Neural progenitor cell (in vitro differentiated cells): ENCODE results near the gene MTMR12. TPM values are rescaled to one million over a fixed set of nuclear protein-coding genes. Genes with fewer than 3 reads are reported as not detected.
"Not testable (repeated sequence)": the region's sequence is repeated elsewhere in the genome, so short reads cannot be mapped to it uniquely, and the experiment has no call there.

Experiments
- DNase-seq: peaks from one replicate; pipeline ENCODE4 v3.0.0-alpha.2; 2016; ENCODE audit warnings: low spot score
- H2AFZ ChIP-seq: fragments of 200-600 bp; sonication (generic); replicated peaks from 2 replicates; pipeline ENCODE4 v1.6.1; 2016; ENCODE audit warnings: antibody characterized with exemption
- H3F3A ChIP-seq: fragments of 200-600 bp; sonication (generic); 2 replicates; pipeline ENCODE4 v1.6.1; 2016; ENCODE audit warnings: antibody characterized with exemption, low read depth
- H3K27ac ChIP-seq: fragments of 200-600 bp; sonication (generic); 2 replicates; pipeline ENCODE4 v1.5.1; 2016; ENCODE audit warnings: mild to moderate bottlenecking
- H3K27me3 ChIP-seq: fragments of 200-600 bp; sonication (generic); 2 replicates; pipeline ENCODE4 v1.6.1; 2016; ENCODE audit warnings: mild to moderate bottlenecking, moderate library complexity
- H3K36me3 ChIP-seq: fragments of 200-600 bp; sonication (generic); 2 replicates; pipeline ENCODE4 v1.5.1; 2016
- H3K4me1 ChIP-seq: fragments of 200-600 bp; sonication (generic); 2 replicates; pipeline ENCODE4 v1.6.1; 2016; ENCODE audit warnings: mixed run types
- H3K4me2 ChIP-seq: fragments of 200-600 bp; sonication (generic); 2 replicates; pipeline ENCODE4 v1.6.1; 2016
- H3K4me3 ChIP-seq: fragments of 200-600 bp; sonication (generic); 2 replicates; pipeline ENCODE4 v1.5.1; 2016
- H3K79me2 ChIP-seq: fragments of 200-600 bp; sonication (generic); 2 replicates; pipeline ENCODE4 v1.6.1; 2016; ENCODE audit warnings: low read depth
- H3K9ac ChIP-seq: fragments of 200-600 bp; sonication (generic); 2 replicates; pipeline ENCODE4 v1.6.1; 2016
- H3K9me3 ChIP-seq: fragments of 200-600 bp; sonication (generic); 2 replicates; pipeline ENCODE4 v1.5.1; 2016; ENCODE audit warnings: low read depth
- H4K20me1 ChIP-seq: fragments of 200-600 bp; sonication (generic); 2 replicates; pipeline ENCODE4 v1.6.1; 2016; ENCODE audit warnings: low read depth
- H3K27ac Mint-ChIP-seq: 3 replicates; pipeline ENCODE4 v1.8.0; 2021; ENCODE audit warnings: mixed read lengths
- H3K27me3 Mint-ChIP-seq: 2 replicates; pipeline ENCODE4 v1.8.0; 2022; ENCODE audit warnings: low read depth, mild to moderate bottlenecking, inconsistent platforms, moderate library complexity, mixed read lengths; ENCODE audit not compliant: insufficient read depth
- H3K36me3 Mint-ChIP-seq: 3 replicates; pipeline ENCODE4 v1.8.0; 2021; ENCODE audit warnings: mixed read lengths
- H3K4me1 Mint-ChIP-seq: 3 replicates; pipeline ENCODE4 v1.8.0; 2021; ENCODE audit warnings: mixed read lengths
- H3K4me3 Mint-ChIP-seq: 3 replicates; pipeline ENCODE4 v1.8.0; 2021; ENCODE audit warnings: mild to moderate bottlenecking, moderate library complexity, mixed read lengths
- H3K9me3 Mint-ChIP-seq: 3 replicates; pipeline ENCODE4 v1.8.0; 2020; ENCODE audit warnings: mixed read lengths
- EZH2 ChIP-seq: fragments of 200-600 bp; sonication (generic); IDR thresholded peaks from 2 replicates; pipeline ENCODE4 v1.6.1; 2017; ENCODE audit warnings: antibody characterized with exemption, mild to moderate bottlenecking, moderate library complexity
- EZH2phosphoT487 ChIP-seq: fragments of 200-600 bp; sonication (generic); IDR thresholded peaks from 2 replicates; pipeline ENCODE4 v1.6.1; 2017; ENCODE audit warnings: antibody characterized with exemption
- total RNA-seq: library from RNA; depleted of rRNA; stranded (reverse); fragments of >200 nt; gene quantifications from 2 replicates; pipeline ENCODE4 v1.2.3, GENCODE V29; 2015; ENCODE audit warnings: low replicate concordance
- TF ChIP-seq, protein P1 (sequence below): fragments of 200-600 bp; sonication (generic); IDR thresholded peaks from 2 replicates; pipeline ENCODE4 v1.5.1; 2017; ENCODE audit warnings: antibody characterized with exemption, mild to moderate bottlenecking

The MTMR12 gene
- total RNA-seq, 1 donor from 2014 or later = 22.0 TPM

DNA sequence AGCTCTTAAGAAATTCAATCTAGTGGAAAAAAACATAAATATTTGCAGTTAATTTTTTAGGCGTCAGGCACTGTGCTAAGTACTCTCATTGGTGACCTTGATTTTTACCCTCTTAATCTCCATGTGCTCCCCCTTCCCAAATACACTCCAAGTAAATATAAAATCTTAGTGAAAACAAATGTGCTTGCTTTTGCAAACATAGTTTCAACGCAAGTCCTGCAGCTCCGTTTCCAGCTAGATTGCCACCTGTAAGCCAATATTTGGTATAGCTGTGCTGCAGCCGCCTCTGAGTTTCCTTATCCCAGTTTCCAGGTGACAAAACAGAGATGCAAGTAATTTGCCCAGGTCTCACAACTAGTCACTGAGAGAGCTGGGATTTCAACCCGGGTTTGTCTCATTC is 1.9 kb upstream of the MTMR12 start:
- peaks cover 9% of the 10 kb centered on the region for H3K4me1 ChIP-seq
- peaks cover 14% of the 10 kb centered on the region for H3F3A ChIP-seq
- Mint-ChIP-seq H3K36me3 (peaks cover 6% of the 10 kb centered on the region), H3K27me3 (peaks cover 5% of the 10 kb centered on the region), H3K27ac (no peak overlapping the region), H3K4me3 (peak overlapping the region; percentile 77), H3K4me1 (peaks cover 10% of the 10 kb centered on the region), H3K9me3 (no peaks in the 10 kb centered on the region)
- H3K27me3 ChIP-seq = no peaks in the 10 kb centered on the region
- H3K79me2 ChIP-seq = peaks cover 27% of the 10 kb centered on the region
- no peak overlapping the region for H3K9ac ChIP-seq
- no peaks in the 10 kb centered on the region for H3K36me3 ChIP-seq
- H3K4me2 ChIP-seq = no peak overlapping the region
- H4K20me1 ChIP-seq = peaks cover 9% of the 10 kb centered on the region
- no peaks in the 10 kb centered on the region for H3K9me3 ChIP-seq
- DNase-seq = no peak
- H2AFZ ChIP-seq = no peak overlapping the region
- no peak for TF ChIP-seq EZH2
- TF ChIP-seq, protein P1, sequence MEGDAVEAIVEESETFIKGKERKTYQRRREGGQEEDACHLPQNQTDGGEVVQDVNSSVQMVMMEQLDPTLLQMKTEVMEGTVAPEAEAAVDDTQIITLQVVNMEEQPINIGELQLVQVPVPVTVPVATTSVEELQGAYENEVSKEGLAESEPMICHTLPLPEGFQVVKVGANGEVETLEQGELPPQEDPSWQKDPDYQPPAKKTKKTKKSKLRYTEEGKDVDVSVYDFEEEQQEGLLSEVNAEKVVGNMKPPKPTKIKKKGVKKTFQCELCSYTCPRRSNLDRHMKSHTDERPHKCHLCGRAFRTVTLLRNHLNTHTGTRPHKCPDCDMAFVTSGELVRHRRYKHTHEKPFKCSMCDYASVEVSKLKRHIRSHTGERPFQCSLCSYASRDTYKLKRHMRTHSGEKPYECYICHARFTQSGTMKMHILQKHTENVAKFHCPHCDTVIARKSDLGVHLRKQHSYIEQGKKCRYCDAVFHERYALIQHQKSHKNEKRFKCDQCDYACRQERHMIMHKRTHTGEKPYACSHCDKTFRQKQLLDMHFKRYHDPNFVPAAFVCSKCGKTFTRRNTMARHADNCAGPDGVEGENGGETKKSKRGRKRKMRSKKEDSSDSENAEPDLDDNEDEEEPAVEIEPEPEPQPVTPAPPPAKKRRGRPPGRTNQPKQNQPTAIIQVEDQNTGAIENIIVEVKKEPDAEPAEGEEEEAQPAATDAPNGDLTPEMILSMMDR = no peak
- no peak for TF ChIP-seq EZH2phosphoT487
- no peak overlapping the region for H3K4me3 ChIP-seq
- H3K27ac ChIP-seq = no peak overlapping the region

DNA sequence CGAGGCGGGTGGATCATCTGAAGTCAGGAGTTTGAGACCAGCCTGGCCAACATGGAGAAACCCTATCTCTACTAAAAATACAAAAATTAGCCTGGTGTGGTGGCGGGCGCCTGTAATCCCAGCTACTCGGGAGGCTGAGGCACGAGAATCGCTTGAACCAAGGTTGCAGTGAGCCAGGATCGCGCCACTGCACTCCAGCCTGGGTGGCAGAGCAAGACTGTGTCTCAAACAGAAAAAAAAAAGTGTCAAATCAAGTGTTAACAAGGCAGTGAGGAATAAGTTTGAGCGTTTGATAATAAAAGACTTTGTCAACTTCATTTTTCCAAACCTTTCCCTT is 1.4 kb upstream of the MTMR12 start:
- Histone ChIP-seq H3K79me2 (peaks cover 32% of the 10 kb centered on the region), H3K4me3 (peak overlapping the region; percentile 55), H3F3A (peaks cover 14% of the 10 kb centered on the region)
- not testable (repeated sequence) for H3K27ac Mint-ChIP-seq, H3K27me3 Mint-ChIP-seq, DNase-seq, H3K4me2 ChIP-seq, H3K36me3 ChIP-seq, H3K9me3 Mint-ChIP-seq, H3K27me3 ChIP-seq, H3K27ac ChIP-seq, H2AFZ ChIP-seq, H4K20me1 ChIP-seq, H3K4me1 ChIP-seq, H3K9ac ChIP-seq, H3K9me3 ChIP-seq, H3K36me3 Mint-ChIP-seq
- H3K4me1 Mint-ChIP-seq = peaks cover 10% of the 10 kb centered on the region
- H3K4me3 Mint-ChIP-seq = peak overlapping the region; percentile 77

DNA sequence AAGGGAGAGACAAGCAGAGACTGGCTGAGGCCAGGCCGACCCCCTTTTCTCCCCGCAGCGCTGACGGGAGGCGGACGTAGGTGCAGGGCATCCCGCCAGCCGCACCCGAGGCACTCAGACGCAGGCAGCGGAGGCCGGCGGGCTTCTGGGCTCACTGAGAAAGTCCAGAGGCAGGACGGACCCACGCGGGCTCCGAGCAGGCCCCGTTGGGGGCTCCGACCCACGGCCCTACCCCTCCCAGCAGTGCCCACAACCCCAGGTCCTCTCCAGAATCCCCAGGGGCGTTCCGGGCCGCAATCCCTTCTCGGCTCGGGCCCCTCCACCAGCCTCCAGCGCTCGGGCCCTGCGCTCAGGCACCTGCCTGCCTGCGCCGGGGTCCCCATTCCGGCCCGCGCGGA is 543 bp downstream of the MTMR12 start:
- Histone ChIP-seq H3K27ac (peak overlapping the region; percentile 90), H3K79me2 (peaks cover 51% of the 10 kb centered on the region), H2AFZ (peak overlapping the region; percentile 93), H3K4me3 (peak overlapping the region; percentile 100), H3K4me2 (peak overlapping the region; percentile 86), H3K36me3 (no peaks in the 10 kb centered on the region), H3F3A (peaks cover 14% of the 10 kb centered on the region), H3K4me1 (peaks cover 9% of the 10 kb centered on the region), H4K20me1 (peaks cover 17% of the 10 kb centered on the region), H3K27me3 (no peaks in the 10 kb centered on the region), H3K9me3 (no peaks in the 10 kb centered on the region), H3K9ac (peak overlapping the region; percentile 82)
- Mint-ChIP-seq H3K4me1 (peaks cover 10% of the 10 kb centered on the region), H3K27ac (peak overlapping the region; percentile 6), H3K4me3 (peak overlapping the region; percentile 93), H3K9me3 (no peaks in the 10 kb centered on the region), H3K36me3 (peaks cover 14% of the 10 kb centered on the region), H3K27me3 (peaks cover 2% of the 10 kb centered on the region)
- TF ChIP-seq, protein P1 = no peak
- peak; percentile 44 for TF ChIP-seq EZH2
- DNase-seq = peak; percentile 67

DNA sequence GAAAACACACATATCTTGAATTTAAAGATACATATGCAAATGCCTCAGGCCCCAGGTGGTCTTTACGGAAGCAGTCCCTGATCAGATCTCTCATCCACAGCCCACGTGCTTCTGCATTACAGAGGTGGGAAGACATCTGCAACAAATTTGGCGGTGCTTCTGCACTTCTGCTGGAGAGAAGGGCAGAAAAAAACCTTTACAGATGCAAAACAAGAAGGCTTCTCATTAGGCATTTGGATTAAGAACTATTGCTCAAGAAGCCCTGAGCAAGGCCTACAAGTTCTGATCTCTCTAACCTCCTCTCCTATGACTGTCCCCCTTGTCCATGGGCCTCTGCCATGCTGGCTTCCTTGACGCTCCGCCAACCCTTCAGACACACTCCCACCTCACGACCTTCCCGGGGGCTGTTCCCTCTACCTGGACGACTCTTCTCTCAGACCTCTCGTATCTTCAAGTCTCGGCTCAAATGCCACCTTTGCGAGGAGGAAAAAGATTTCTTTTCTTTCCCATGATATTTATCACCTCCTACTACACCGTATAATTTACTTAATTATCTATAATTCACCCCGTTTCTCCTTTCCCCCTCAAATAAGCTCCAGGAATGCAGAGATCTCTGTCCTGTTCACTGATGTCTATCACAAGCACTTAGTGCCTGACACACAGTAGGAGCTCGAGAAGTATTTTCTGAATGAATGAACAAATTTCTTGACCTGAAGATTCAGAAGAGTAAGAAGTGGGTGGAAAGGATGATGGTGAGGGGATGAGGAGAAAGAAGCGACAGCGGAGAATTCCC is 1.1 kb downstream of the MTMR12 start:
- peak overlapping the region; percentile 100 for H3K4me3 ChIP-seq
- peaks cover 9% of the 10 kb centered on the region for H3K4me1 ChIP-seq
- H3K36me3 Mint-ChIP-seq = peaks cover 15% of the 10 kb centered on the region
- H3K36me3 ChIP-seq = no peaks in the 10 kb centered on the region
- no peak for TF ChIP-seq EZH2phosphoT487
- no peak for TF ChIP-seq EZH2
- TF ChIP-seq, protein P1 = no peak
- H3K4me2 ChIP-seq = peak overlapping the region; percentile 86
- peak overlapping the region; percentile 6 for H3K27ac Mint-ChIP-seq
- no peaks in the 10 kb centered on the region for H3K27me3 ChIP-seq
- peaks cover 2% of the 10 kb centered on the region for H3K27me3 Mint-ChIP-seq
- H2AFZ ChIP-seq = peak overlapping the region; percentile 93
- peaks cover 14% of the 10 kb centered on the region for H3F3A ChIP-seq
- peak; percentile 15 for DNase-seq
- H3K9me3 Mint-ChIP-seq = no peaks in the 10 kb centered on the region
- H3K4me3 Mint-ChIP-seq = peak overlapping the region; percentile 93
- H3K27ac ChIP-seq = peak overlapping the region; percentile 90
- H4K20me1 ChIP-seq = peaks cover 22% of the 10 kb centered on the region
- peaks cover 57% of the 10 kb centered on the region for H3K79me2 ChIP-seq
- peaks cover 10% of the 10 kb centered on the region for H3K4me1 Mint-ChIP-seq
- H3K9me3 ChIP-seq = no peaks in the 10 kb centered on the region
- peak overlapping the region; percentile 82 for H3K9ac ChIP-seq
